NCI-H2196 treated with DMSO at 0.1 percent for 48 hours (cell line): ENCODE data around the gene JAGN1.
"Not testable (repeated sequence)": the region's sequence is repeated elsewhere in the genome, so short reads cannot be mapped to it uniquely, and the experiment has no call there.

Source experiments
- DNase-seq: peaks from one replicate; lab custom pipeline; 2025; ENCODE audit not compliant: unreplicated experiment; lab: John Stamatoyannopoulos, UW

The JAGN1 gene

DNA sequence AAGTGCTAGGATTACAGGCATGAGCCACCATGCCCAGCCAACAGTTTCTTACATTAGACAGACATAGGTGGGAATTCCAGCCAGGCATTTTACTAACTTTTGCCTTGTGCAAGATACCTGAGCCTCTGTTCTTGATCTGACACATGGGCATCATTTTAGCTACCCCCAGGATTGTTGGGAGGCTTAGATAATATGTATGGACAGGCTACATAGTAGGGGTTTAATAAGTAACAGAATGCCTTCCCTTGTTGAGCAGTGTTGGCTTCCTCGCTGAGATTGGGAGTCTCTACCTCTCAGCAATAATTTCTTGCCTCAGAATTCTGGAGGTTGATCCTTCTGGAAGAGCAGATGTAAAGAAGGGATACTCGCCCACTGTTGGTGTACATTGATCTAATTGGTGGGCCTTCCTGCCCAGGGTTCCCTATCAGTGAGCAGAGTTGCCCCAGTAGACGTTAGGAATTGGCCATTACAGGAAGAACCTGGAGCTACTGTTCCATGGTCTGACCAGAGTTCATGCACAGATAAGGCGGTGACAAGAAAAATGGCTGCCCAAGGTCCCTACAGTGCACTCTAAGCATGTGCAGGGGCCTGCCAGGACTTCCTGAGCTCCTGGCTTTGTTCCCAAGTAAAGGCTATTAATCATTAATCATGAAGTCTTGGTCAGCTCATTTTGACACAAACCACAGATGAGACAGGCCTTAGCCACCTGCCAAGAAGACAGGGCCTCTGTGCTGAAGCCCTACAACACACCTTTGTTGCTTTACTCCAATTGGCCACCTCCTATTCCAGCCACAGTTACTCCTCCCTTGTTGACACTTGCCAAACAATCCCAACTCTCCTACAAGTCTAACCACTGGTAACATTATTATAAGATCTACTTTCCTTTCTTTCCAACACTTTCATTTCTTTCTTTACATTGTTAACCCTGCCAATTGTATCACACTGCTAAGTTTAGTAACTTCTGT is 7.3 kb downstream of the JAGN1 start:
- DNase-seq, result no peak

DNA sequence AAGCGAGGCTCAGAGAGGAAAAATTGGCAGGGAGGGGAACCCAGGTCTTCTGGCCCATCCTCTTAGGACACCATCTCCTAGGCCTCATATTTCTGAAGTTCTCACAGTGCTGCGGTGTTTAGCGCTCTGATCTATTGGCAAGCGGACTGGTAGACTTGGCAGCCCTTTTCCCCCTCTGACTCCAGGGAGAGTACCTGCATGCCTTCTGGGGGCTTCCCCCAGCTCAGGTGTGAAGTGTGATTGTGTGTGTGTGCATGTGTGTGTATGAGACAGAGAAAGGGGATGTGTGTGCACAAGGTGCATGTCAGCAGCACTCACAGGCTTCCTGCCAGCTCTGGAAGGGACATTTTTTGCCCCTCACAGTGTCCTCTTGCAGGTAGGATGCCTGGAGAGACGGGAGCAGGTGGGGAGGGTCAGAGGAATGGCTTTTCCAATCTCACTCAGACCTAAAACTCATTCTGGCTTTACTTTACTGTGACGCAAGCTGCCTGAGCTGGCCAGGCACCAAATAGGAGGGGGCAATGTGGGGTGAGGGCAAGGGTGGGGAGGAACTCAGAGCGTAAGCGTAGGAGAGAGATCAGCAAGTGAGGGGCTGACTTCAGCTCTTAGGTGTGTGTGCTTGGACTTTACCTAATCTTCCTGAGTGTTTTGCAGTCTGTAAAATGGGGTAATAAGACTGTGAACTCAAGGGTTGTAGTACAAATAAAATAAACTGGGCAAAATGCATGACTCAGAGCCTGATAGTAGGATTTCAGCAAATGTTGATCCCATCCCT is 8.2 kb downstream of the JAGN1 start:
- no peak for DNase-seq

DNA sequence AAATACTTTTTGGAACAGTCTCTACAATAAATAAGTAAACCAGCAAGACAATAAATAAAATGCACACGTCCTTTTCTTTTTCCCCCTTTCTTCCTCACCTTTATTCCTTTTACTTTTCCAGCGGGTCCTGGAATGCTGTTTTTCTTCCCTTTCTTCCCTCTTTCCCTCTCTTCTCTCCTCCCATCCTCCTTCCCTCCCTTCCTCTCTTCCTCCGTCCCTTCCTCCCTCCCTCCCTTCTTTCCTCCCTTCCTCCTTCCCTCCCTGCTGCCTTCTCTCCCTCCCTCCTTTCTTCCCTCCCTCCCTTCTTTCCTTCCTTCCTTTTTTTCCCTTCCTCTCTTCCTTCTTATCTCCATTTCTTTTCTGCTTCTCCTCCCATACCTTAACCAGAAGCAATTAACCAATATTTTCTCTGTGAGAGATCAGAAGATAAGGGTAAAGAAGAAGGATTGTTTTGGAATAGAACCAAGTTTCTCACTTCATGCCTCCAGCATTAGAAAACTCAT is 8.9 kb downstream of the JAGN1 start:
- no peak for DNase-seq

DNA sequence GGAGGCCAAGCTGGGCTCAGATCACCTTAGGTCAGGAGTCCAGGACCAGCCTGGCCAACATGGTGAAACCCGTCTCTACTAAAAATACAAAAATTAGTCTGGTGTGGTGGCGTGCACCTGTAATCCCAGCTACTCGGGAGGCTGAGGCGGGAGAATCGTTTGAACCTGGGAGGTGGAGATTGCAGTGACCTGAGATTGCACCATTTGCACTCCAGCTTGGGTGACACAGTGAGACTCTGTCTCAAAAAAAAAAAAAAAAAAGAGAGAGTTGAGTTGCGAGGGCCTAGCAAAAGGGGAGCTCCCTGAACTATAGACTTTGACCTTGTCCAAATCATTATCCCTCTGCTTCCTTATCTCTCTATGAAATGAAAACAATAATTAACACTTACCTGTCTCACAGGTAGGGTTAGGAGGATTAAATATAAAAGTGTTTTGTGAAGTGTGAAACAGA is 10.6 kb downstream of the JAGN1 start:
- not testable (repeated sequence) for DNase-seq

DNA sequence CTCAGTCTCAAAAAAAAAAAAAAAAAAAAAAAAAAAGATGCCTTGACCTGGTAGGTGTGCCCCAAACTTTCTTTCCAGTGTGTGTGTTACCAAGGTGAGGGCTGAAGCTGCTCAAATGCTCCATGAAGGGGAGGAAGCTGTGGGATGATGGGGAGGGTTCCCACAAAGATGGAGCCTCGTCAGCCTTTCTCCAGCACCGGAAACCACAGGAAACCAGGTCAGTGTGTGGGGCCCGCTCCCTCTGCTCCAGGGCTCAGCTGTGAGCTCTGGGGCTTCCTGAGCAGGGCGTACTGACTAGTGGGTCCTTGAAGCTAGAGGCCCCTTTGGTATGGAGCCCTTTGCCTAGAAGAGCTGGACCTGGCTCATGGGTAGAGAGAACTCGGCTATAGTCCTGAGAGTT is 11.6 kb downstream of the JAGN1 start:
- DNase-seq, result no peak

DNA sequence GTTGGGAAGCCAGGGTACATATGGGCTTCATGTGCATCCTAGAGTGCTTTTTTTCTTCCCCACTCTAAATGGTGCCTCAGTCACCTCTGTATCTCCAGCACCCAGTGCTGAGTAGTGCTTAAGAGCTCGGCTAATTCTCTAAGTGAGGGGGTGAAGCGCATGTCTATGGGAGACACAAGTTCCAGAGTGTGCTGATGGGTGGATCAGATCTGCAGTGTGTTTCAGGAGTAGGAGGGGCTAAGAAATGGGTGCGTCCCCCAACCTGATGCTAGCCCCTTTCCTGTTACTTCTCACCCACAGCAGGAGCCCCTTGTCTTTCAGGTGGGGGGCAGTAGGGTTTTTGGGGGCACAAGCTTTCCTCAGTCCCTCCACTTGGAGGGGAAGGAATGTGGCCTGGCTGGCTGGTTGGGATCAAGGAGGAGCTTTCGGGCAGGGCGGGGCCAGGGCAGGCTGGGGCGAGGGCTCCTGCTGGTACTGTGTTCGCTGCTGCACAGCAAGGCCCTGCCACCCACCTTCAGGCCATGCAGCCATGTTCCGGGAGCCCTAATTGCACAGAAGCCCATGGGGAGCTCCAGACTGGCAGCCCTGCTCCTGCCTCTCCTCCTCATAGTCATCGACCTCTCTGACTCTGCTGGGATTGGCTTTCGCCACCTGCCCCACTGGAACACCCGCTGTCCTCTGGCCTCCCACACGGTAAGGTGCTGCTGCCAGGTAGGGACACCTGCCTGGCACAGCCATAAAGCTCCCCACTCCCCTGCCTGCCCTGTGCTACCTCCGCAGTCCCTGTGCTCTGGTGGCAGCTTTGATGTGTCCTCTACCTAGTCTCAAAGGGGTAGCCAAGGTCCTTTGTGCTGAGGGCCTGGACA is 12.2 kb downstream of the JAGN1 start, which contains the start of gene IL17RE:
TSS of gene IL17RE (plus strand) at position 477 of the 866 bp plus-strand sequence. CDS start at position 562, 85 bp downstream.
- DNase-seq, result no peak

DNA sequence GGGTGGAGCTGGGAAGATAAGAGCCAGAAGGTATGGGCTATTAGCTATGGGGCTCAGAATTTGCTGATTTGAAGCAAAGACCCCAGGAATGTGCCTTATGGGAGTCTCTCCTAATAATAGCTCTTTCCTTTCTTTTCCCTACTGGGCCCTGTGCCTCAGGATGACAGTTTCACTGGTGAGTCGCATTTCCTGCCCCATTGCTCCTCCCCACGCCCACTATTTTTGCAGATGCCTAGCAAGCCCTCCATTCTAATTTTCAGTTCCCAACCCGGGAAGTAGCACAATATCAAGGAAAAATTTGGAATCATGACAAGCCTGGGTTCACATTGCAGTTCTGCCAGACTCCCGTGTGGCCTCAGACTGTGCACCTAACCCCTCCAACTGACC is 12.8 kb downstream of the JAGN1 start:
- no peak for DNase-seq

DNA sequence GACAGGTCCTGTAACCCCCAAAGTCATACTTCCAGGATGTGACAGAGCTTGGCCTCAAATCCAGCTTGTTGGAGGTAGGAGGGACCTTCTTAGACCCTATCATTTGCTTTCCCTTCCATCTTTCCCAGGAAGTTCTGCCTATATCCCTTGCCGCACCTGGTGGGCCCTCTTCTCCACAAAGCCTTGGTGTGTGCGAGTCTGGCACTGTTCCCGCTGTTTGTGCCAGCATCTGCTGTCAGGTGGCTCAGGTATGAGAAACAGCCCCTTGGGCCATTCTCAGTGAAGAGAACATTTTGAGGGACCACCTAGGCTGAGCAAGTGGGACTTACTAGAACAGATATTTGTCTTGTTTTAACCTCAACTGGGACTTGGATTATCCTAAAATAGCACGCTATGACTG is 13.5 kb downstream of the JAGN1 start:
- DNase-seq, result no peak

DNA sequence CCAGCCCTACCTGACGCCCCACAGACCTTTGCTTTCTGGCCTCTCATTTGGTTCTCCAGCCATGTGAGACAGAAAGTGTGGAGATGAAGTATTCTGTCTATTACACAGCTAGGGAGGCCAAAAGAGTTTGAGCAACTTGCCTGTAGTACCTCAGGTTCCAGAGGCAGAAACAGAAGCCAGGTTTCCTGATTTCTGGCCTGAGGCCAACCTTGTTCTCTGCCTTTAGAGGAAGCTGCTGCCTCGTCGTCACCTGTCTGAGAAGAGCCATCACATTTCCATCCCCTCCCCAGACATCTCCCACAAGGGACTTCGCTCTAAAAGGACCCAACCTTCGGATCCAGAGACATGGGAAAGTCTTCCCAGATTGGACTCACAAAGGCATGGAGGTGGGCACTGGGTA is 16.1 kb downstream of the JAGN1 start:
- no peak for DNase-seq

DNA sequence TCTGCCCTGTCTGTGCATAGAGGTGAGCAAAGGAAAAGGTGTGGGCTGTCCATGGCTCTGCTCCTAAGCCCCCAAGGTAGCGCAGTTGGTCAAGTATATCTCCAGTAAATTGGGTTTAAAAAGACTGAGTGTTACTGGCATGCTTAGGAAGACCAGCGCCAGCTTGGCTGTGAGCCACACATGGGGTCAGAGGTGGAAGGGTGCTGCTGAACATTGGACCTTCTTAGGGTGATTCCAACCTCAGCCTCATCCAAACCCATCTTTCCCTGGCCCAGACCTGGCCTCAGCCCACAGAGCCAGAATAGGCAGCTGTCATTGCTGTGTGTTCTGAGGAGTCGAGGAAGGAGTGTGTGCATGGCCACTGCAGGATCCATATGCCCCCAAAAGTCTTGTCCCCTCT is 17.9 kb downstream of the JAGN1 start:
- DNase-seq, result no peak

DNA sequence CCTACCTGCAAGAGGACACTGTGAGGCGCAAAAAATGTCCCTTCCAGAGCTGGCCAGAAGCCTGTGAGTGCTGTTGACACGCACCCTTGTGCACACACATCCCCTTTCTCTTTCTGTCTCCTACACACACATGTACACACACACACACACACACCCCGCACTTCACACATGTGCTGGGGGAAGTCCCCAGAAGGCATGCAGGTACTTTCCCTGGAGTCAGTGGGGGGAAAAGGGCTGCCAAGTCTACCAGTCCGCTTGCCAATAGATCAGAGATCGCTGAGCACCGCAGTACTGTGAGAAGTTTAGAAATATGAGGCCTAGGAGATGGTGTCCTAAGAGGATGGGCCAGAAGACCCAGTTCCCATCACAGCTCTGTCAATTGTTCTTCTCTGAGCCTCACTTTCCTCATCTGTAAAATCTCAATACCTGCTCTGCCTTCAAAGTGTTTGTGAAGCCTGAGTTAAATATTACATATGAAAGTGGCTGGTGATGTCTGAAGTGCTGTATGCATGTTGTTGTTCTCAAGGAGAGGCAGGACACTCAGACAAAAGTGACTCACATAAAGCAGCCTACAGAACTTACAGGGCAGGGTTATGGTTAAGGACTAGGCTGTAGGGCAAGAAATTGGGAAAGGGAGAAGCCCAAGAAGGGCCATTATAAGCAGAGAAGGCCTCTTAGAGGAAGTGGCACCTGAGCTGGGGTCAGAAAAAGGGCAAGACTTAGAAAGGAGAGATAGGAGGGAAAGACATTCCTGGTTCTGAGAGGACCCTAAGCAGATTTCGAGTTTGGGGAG is 19.0 kb downstream of the JAGN1 start:
- no peak for DNase-seq

DNA sequence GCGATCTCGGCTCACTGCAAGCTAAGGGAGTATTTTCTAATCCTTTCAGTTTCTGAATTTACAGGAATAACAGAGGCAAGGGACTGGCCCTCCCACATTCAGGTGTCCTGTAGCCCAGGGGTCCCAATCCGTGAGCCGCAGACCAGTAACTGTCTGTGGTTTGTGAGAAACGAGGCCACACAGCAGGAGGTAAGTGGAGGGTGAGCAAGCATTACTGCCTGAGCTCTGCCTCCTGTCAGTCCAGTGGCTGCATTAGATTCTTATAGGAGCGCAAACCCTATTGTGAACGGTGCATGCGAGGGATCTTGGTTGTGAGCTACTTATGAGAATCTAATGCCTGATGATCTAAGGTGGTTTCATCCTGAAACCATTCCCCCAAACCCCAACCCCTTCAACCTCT is 21.5 kb downstream of the JAGN1 start:
- no peak for DNase-seq

DNA sequence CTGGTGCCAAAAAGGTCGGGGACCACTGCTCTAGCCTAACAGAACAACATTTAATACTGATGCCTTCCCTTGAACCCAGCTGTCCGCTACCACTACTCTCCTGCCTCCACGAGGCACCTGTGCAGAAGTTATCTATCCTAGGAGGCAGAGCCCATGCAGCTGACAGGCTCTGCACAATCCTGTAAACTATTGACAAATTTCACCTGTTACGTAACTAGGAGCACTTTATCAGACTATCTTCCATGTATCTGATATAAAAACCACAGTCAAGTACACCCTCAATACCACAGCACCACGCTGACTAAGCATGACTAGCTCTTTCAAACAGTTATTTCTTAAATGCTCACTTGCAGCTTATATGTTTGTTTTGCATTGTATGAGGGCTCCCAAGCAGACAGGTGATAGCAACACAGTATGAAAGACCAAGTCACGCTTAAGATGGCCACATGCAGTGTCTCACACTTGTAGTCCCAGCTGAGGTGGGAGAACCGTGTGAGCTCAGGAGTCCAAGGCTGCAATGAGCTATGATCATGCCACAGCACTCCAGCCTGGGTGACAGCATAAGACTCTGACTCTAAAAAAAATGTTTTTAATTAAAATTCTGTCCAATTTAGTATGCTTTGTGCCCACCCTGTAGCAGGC is 22.0 kb downstream of the JAGN1 start:
- DNase-seq, result no peak

DNA sequence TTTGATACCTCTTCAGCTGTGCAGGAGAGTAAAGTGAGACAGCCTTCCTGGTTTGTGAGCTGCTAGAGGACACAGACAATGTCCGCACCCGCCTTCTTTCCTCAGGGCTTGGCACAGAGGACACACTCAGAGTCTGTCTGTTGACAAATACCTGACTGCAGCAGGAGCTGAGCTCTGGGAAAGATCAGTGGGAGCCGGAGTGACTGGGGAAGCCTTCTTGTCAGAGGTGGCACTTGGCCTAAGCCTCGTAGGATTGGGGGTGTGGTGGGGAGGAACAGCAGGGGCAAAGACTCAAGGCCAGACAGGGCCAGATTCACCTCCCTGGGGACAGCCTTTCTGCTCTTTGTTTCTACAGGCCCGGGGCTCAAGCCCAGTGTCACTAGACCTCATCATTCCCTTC is 23.2 kb downstream of the JAGN1 start:
- no peak for DNase-seq

DNA sequence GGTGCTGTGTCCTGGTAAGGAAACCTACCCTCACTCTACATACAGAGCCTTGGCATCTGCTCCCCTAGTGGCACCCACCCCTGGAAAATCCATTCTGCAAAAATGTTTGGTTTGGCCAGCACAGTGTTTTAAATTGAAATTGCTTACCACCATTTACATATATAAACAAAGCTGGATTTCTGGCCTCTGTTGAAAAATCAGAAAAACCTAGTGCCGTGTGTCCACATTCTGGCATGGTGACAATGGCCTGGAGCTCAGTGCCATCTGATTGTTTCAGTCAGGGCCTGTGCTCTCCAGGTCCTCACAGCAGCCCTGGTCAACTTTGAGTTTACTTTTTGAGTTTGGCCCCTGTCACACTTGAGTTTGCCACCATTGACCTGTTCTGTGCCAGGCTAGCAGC is 23.6 kb downstream of the JAGN1 start:
- no peak for DNase-seq

DNA sequence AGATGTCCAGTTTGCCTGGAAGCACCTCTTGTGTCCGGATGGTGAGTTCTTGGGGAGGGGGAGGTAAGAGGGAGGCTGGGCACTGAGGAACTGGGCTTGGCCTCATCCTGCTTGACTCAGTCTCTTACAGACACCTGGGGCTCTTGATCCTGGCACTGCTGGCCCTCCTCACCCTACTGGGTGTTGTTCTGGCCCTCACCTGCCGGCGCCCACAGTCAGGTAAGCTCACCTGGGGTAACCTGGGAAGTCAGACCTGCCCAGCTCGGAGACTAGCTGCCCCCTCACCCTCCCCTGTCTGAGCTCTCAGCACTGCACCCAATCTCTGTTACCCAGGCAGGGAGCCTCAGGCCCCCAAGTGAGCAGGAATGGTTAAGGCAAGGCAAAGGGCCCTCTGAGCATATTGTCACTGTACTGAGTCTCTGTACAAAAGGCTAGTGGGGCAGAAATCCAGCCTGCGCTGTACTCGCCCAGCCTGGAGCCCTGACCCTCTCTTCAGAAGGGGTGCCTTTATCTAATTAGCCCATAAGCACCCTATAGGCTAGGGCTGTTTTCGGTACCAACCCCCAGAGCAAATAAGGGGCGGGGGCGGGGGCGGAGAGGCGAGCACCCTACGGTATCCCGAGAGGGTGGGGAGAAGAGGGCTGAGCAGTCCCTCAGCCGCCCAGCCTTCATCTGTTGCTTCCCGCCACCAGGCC is 24.3 kb downstream of the JAGN1 start:
- no peak for DNase-seq

DNA sequence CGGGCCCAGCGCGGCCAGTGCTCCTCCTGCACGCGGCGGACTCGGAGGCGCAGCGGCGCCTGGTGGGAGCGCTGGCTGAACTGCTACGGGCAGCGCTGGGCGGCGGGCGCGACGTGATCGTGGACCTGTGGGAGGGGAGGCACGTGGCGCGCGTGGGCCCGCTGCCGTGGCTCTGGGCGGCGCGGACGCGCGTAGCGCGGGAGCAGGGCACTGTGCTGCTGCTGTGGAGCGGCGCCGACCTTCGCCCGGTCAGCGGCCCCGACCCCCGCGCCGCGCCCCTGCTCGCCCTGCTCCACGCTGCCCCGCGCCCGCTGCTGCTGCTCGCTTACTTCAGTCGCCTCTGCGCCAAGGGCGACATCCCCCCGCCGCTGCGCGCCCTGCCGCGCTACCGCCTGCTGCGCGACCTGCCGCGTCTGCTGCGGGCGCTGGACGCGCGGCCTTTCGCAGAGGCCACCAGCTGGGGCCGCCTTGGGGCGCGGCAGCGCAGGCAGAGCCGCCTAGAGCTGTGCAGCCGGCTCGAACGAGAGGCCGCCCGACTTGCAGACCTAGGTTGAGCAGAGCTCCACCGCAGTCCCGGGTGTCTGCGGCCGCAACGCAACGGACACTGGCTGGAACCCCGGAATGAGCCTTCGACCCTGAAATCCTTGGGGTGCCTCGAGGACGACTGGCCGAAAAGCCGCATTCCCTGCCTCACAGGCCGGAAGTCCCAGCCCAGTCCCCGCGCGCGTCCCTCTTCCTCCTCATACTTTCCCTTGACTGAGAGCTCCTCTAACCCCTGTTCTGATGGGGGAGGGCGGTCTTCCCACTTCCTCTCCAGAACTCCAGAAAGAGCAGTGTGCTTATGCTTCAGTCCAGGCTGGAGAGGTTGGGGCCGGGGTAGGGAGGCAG is 25.1 kb downstream of the JAGN1 start:
- DNase-seq, result no peak

DNA sequence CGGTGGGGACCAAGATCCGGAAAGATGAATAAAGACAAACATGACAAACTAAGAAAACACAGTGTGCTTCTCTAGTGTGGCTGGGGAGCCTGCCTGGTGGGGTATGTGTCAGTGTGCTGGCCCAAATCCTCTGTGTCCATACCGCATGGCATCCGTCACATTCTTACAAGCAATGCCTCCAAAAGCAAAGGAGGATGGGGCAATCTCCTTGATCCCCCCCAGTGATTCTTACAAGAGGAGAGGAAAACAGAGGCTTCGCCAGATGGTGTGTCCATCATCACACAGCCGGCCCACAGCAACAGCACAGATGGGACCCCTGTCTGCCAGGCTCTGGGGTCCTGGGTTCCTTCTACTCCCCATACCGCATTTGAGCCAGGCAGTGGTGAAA is 25.9 kb downstream of the JAGN1 start:
- no peak for DNase-seq
